DND-41 (cell line): ENCODE measurements around the gene MAP3K5.

ENCODE experiments used
- ATAC-seq: fragments of 200-7000 bp; cut with Tn5 transposase; 3 replicates; pipeline ENCODE4 v1.9.1; 2021; ENCODE audit warnings: low read depth; ENCODE audit not compliant: insufficient read depth
- DNase-seq: peaks from one replicate; pipeline ENCODE4 v3.0.0-alpha.2; 2020
- H2AFZ ChIP-seq: 2 replicates; pipeline ENCODE4 v1.6.0; 2012; ENCODE audit warnings: low read depth, low read length
- H3K27ac ChIP-seq: 2 replicates; pipeline ENCODE4 v1.5.1; 2012; ENCODE audit warnings: low read length, inconsistent platforms
- H3K27me3 ChIP-seq: fragments of 200-600 bp; sonication (generic); 2 replicates; pipeline ENCODE4 v1.6.0; 2012; ENCODE audit warnings: low read length, mild to moderate bottlenecking, inconsistent platforms; ENCODE audit not compliant: insufficient read depth, poor library complexity
- H3K36me3 ChIP-seq: 2 replicates; pipeline ENCODE4 v1.5.1; 2012; ENCODE audit warnings: low read length, inconsistent platforms; ENCODE audit not compliant: insufficient read depth
- H3K4me1 ChIP-seq: 2 replicates; pipeline ENCODE4 v1.5.1; 2012; ENCODE audit warnings: mild to moderate bottlenecking, low read length; ENCODE audit not compliant: insufficient read depth
- H3K4me2 ChIP-seq: 2 replicates; pipeline ENCODE4 v1.6.0; 2012; ENCODE audit warnings: mild to moderate bottlenecking, moderate library complexity, low read length, inconsistent platforms; ENCODE audit not compliant: insufficient read depth
- H3K4me3 ChIP-seq, 2 experiments: fragments of 200-600 bp in 1 of 2; shearing (Covaris generic) in 1 of 2; 2 replicates each; pipeline ENCODE4 v1.5.1; 2012 to 2016; ENCODE audit warnings: inconsistent platforms in 2 of 2, low read length in 2 of 2, mild to moderate bottlenecking in 2 of 2, low read depth in 1 of 2, moderate library complexity in 1 of 2
- H3K79me2 ChIP-seq: 2 replicates; pipeline ENCODE4 v1.6.0; 2012; ENCODE audit warnings: low read length, inconsistent platforms; ENCODE audit not compliant: insufficient read depth
- H3K9ac ChIP-seq: 2 replicates; pipeline ENCODE4 v1.6.0; 2012; ENCODE audit warnings: low read depth, mild to moderate bottlenecking, inconsistent platforms, low read length, moderate library complexity
- H3K9me3 ChIP-seq: 2 replicates; pipeline ENCODE4 v1.5.1; 2012; ENCODE audit warnings: low read length, moderate library complexity, mild to moderate bottlenecking, inconsistent platforms; ENCODE audit not compliant: insufficient read depth, severe bottlenecking
- H4K20me1 ChIP-seq: 2 replicates; pipeline ENCODE4 v1.6.0; 2012; ENCODE audit warnings: low read length; ENCODE audit not compliant: insufficient read depth
- EZH2 ChIP-seq: IDR thresholded peaks from 3 replicates; pipeline ENCODE4 v1.6.1; 2012; ENCODE audit warnings: borderline replicate concordance, low read depth, mild to moderate bottlenecking, moderate library complexity, low read length, inconsistent platforms; ENCODE audit not compliant: severe bottlenecking
- TF ChIP-seq, protein P1 (sequence below): IDR thresholded peaks from 2 replicates; pipeline ENCODE4 v1.5.1; 2012; ENCODE audit warnings: borderline replicate concordance, low read length, moderate library complexity, mild to moderate bottlenecking; ENCODE audit not compliant: poor library complexity, severe bottlenecking; ENCODE audit errors: extremely low read depth

MAP3K5 gene

DNA sequence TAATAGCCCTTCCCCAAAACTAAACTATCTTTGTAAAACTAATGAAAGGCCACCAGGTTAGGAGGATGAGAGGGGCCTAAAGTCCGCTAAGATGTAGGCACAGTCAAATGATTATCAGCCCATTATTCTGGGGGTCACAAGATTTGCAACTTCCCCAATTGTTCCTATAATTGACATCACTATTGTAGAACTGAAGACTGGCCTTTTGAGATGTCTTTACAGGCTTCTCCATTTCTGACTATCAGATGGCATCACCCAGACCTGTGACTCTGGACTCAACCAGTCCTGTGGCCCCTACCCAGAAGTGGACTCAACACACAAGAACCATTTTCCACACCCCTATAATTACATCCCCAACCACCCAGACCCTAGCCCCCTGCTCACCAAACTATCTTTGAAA is 180.5 kb downstream of the MAP3K5 start:
- no peaks in the 10 kb centered on the region for H3K36me3 ChIP-seq
- H3K27me3 ChIP-seq, result peaks cover 3% of the 10 kb centered on the region
- no peaks in the 10 kb centered on the region for H3K79me2 ChIP-seq
- no peak overlapping the region for H3K4me2 ChIP-seq
- no peak overlapping the region for H3K9ac ChIP-seq
- no peak overlapping the region for H3K4me3 ChIP-seq
- no peaks in the 10 kb centered on the region for H3K4me1 ChIP-seq
- DNase-seq (no peak), ATAC-seq (no peak)
- no peak overlapping the region for H3K27ac ChIP-seq
- H4K20me1 ChIP-seq, result no peaks in the 10 kb centered on the region
- no peak for TF ChIP-seq EZH2
- TF ChIP-seq, protein P1, sequence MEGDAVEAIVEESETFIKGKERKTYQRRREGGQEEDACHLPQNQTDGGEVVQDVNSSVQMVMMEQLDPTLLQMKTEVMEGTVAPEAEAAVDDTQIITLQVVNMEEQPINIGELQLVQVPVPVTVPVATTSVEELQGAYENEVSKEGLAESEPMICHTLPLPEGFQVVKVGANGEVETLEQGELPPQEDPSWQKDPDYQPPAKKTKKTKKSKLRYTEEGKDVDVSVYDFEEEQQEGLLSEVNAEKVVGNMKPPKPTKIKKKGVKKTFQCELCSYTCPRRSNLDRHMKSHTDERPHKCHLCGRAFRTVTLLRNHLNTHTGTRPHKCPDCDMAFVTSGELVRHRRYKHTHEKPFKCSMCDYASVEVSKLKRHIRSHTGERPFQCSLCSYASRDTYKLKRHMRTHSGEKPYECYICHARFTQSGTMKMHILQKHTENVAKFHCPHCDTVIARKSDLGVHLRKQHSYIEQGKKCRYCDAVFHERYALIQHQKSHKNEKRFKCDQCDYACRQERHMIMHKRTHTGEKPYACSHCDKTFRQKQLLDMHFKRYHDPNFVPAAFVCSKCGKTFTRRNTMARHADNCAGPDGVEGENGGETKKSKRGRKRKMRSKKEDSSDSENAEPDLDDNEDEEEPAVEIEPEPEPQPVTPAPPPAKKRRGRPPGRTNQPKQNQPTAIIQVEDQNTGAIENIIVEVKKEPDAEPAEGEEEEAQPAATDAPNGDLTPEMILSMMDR, result no peak
- no peaks in the 10 kb centered on the region for H3K9me3 ChIP-seq
- no peak overlapping the region for H2AFZ ChIP-seq

DNA sequence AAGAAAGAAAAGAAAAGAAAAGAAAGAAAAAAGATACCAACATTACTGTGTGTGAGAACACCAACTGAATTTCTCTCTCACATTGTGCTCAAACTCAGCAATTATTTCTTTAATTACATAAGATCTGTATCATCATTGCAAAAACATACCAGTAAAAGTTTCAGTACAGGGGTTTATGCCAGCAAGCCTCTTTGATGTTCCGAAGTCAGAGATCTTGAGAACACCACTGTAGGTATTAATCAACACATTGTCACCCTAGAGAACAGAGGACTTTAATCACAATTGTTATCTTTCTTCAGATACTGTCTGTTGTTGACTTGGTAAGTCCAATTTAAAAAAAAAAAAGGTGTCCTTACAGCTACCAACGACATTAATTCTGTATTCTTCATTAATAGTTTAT is 181.1 kb downstream of the MAP3K5 start:
- Histone ChIP-seq H3K9me3 (no peaks in the 10 kb centered on the region), H3K36me3 (no peaks in the 10 kb centered on the region), H3K79me2 (no peaks in the 10 kb centered on the region), H3K27me3 (peaks cover 3% of the 10 kb centered on the region), H3K27ac (no peak overlapping the region), H3K4me3 (no peak overlapping the region), H3K4me2 (no peak overlapping the region), H4K20me1 (no peaks in the 10 kb centered on the region), H2AFZ (no peak overlapping the region), H3K9ac (no peak overlapping the region), H3K4me1 (no peaks in the 10 kb centered on the region)
- no peak for TF ChIP-seq EZH2
- TF ChIP-seq, protein P1, result no peak
- no peak for ATAC-seq
- no peak for DNase-seq

DNA sequence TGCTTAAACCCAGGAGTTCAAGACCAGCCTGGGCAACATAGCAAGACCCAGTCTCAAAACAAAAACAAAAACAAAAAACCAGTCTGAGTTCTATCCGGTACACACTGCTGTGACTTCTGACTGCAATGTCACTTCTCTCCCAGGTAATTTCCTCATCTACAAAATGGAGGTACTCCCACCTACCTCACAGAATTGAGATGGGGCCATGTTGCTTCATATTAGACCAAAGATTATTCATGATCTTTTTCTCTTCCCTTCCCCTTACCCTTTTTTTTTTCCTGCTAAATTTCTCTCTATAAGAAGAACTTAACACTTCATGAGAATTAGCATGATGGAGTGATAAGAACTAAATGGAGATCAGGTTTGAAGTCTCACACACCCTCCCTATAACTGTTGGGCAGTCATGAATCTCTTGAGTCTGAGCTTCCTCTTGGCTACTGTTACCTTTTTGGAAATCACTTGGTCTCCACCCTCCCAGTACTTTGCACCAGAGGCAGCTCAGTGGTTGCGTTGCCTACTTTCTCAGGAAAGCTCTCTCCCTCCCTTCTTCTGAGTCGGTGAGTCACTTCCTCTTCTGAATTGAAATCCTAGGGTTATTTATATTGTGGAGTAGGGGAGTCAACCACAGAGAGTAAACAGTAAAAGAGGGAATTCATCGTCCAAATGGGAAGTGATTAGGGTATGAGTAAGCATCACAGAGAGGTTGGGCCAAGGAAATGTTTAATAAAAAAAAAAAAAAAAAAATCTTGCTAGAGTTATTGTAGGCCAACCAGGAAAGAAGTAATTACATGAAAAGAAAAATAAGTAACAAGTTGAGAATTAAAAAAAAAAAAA is 182.2 kb downstream of the MAP3K5 start:
- no peak for TF ChIP-seq EZH2
- TF ChIP-seq, protein P1, result no peak
- no peaks in the 10 kb centered on the region for H3K4me1 ChIP-seq
- H3K4me2 ChIP-seq, result no peak overlapping the region
- peaks cover 3% of the 10 kb centered on the region for H3K27me3 ChIP-seq
- ATAC-seq (no peak), DNase-seq (no peak)
- H2AFZ ChIP-seq, result no peak overlapping the region
- H4K20me1 ChIP-seq, result no peaks in the 10 kb centered on the region
- no peak overlapping the region for H3K4me3 ChIP-seq
- H3K9ac ChIP-seq, result no peak overlapping the region
- no peak overlapping the region for H3K27ac ChIP-seq
- no peaks in the 10 kb centered on the region for H3K9me3 ChIP-seq
- H3K79me2 ChIP-seq, result no peaks in the 10 kb centered on the region
- no peaks in the 10 kb centered on the region for H3K36me3 ChIP-seq
